Measurements from ENCODE around the gene SAFB.

- TF ChIP-seq BHLHE40 (IDR thresholded peaks at IDR 0.05; ENCODE audit: low read depth, low read length) (no peak), CTCF (conservative IDR thresholded peaks at IDR 0.05; ENCODE audit: low read depth, low read length) (no peak)
Measured at GRCh38 chr19:5595129-5595528, 27.8 kb upstream of the SAFB start.
